Hepatocyte (in vitro differentiated cells): ENCODE data around the gene STAT2.
"Not testable (repeated sequence)": the region's sequence is repeated elsewhere in the genome, so short reads cannot be mapped to it uniquely, and the experiment has no call there.

Source experiments
- CTCF ChIP-seq: fragments of 200-600 bp; sonication (generic); IDR thresholded peaks from 2 replicates; pipeline ENCODE4 v1.5.1; 2016; ENCODE audit warnings: antibody characterized with exemption, mild to moderate bottlenecking; ENCODE audit not compliant: poor library complexity
- EZH2 ChIP-seq: fragments of 200-600 bp; sonication (generic); IDR thresholded peaks from 2 replicates; pipeline ENCODE4 v1.6.1; 2016; ENCODE audit warnings: antibody characterized with exemption, mild to moderate bottlenecking, borderline replicate concordance
- EZH2phosphoT487 ChIP-seq: fragments of 200-600 bp; sonication (generic); IDR thresholded peaks from one replicate; pipeline ENCODE4 v1.6.1; 2018; ENCODE audit warnings: antibody characterized with exemption, mild to moderate bottlenecking, low read depth, moderate library complexity; ENCODE audit not compliant: unreplicated experiment, severe bottlenecking

GRCh38 chr12:56404227-56404626, 44.3 kb upstream of the STAT2 start:
- TF ChIP-seq CTCF, EZH2phosphoT487, EZH2: not testable (repeated sequence)
